Head of caudate nucleus (tissue), 42 donors: Measurements from ENCODE around the gene SMIM3.
"Not testable (repeated sequence)": the region's sequence is repeated elsewhere in the genome, so short reads cannot be mapped to it uniquely, and the experiment has no call there.

Experiments
- DNase-seq, 42 donors: peaks; one replicate each; pipeline versions ENCODE4 v3.0.0 to v3.0.0-alpha.2; 2020 to 2021; ENCODE audit warnings: mixed read lengths in 7 of 42
- intact Hi-C: fragments of 100-400 bp; cut with DNase I; formaldehyde crosslinking; loops from one replicate; pipeline ENCODE4 v1.15.0; 2022

The SMIM3 gene

GRCh38 chr5:150778517-150779396, at the start of gene SMIM3:
Gene SMIM3, plus strand, starts transcription at chr5:150778757. Its CDS starts 16,684 bp downstream, at chr5:150795441.
- peak in 40 of 42 donors; percentile 34 to 76 (median 60) for DNase-seq
- intact Hi-C loops = no loop called here

GRCh38 chr5:150729859-150730258, 48.7 kb upstream of the SMIM3 start:
- no peak for DNase-seq
- intact Hi-C loops = no loop called here

- intact Hi-C loops = no loop called here
- DNase-seq = peak in 7 of 42 donors; percentile 9 to 52 (median 17)
These were observed 46.8 kb upstream of the SMIM3 start for GRCh38 chr5:150731669-150732242.

GRCh38 chr5:150734579-150735384, 43.8 kb upstream of the SMIM3 start:
- peak in 33 of 42 donors; percentile 10 to 63 (median 36) for DNase-seq
- intact Hi-C loops = no loop called here

- intact Hi-C loops = no loop called here
- no peak for DNase-seq
These were observed 39.7 kb upstream of the SMIM3 start for GRCh38 chr5:150738862-150739261.

- intact Hi-C loops = no loop called here
- peak in 1 of 42 donors; percentile 25 for DNase-seq
These were observed 37.6 kb upstream of the SMIM3 start for GRCh38 chr5:150740992-150741391.

GRCh38 chr5:150742455-150743141, 36.0 kb upstream of the SMIM3 start:
- intact Hi-C loops, DNase-seq: not testable (repeated sequence)

GRCh38 chr5:150743142-150743488, 35.4 kb upstream of the SMIM3 start:
- intact Hi-C loops, DNase-seq: not testable (repeated sequence)

GRCh38 chr5:150750469-150750868, 28.1 kb upstream of the SMIM3 start:
- no peak for DNase-seq
- intact Hi-C loops = no loop called here

GRCh38 chr5:150751096-150751891, 27.3 kb upstream of the SMIM3 start:
- intact Hi-C loops = no loop called here
- no peak for DNase-seq

GRCh38 chr5:150753463-150753862, 25.1 kb upstream of the SMIM3 start:
- intact Hi-C loops = no loop called here
- DNase-seq = no peak

GRCh38 chr5:150753863-150754262, 24.7 kb upstream of the SMIM3 start:
- intact Hi-C loops = no loop called here
- DNase-seq = no peak

GRCh38 chr5:150757087-150757649, 21.4 kb upstream of the SMIM3 start:
- no peak for DNase-seq
- intact Hi-C loops = no loop called here

- intact Hi-C loops = loop anchor here (2.0 kb wide), 1 partner anchor 57 kb away; the partner anchor contains the start of gene RBM22
- DNase-seq = peak in 2 of 42 donors; percentile 8 to 13
These were observed 20.4 kb upstream of the SMIM3 start for GRCh38 chr5:150758203-150758530.

- peak; percentile 96 to 99 (median 98) for DNase-seq
- intact Hi-C loops = loop anchor here (2.0 kb wide), 1 partner anchor 58 kb away; the partner anchor contains the start of gene RBM22
These were observed 19.8 kb upstream of the SMIM3 start, which contains the start of gene DCTN4 for GRCh38 chr5:150758531-150759333. Gene DCTN4, minus strand, starts transcription at chr5:150759017. Its CDS starts 24 bp downstream, at chr5:150758993.

- intact Hi-C loops = loop anchor here (2.0 kb wide), 1 partner anchor 58 kb away; the partner anchor contains the start of gene RBM22
- no peak for DNase-seq
These were observed 19.3 kb upstream of the SMIM3 start for GRCh38 chr5:150759334-150759583.

GRCh38 chr5:150762211-150762610, 16.3 kb upstream of the SMIM3 start:
- no peak for DNase-seq
- intact Hi-C loops = no loop called here
